ENCODE data around the gene STX10. TPM values are rescaled to one million over a fixed set of nuclear protein-coding genes. Genes with fewer than 3 reads are reported as not detected.
A peak's percentile ranks its signal among the peaks of the same experiment; 100 is the strongest.
"Not testable (repeated sequence)": the region's sequence is repeated elsewhere in the genome, so short reads cannot be mapped to it uniquely, and the experiment has no call there.

STX10 gene
- total RNA-seq, 2 donors from 2014 or later, result 33.5 TPM

- no peaks in the 10 kb centered on the region for H3K27me3 Mint-ChIP-seq
- no peaks in the 10 kb centered on the region for H3K36me3 Mint-ChIP-seq (ENCODE audit: low read depth)
- DNase-seq (no peak), ATAC-seq (no peak)
- peaks cover 43% of the 10 kb centered on the region for H3K4me1 Mint-ChIP-seq
- peak overlapping the region; percentile 55 for H3K4me3 Mint-ChIP-seq
- peak overlapping the region; percentile 69 for H3K27ac Mint-ChIP-seq
- no peaks in the 10 kb centered on the region for H3K9me3 ChIP-seq (ENCODE audit: control insufficient read depth, low read length, poor library complexity, severe bottlenecking)
These were observed 9.5 kb upstream of the STX10 start for GRCh38 chr19:13159713-13160112.

- peaks cover 4% of the 10 kb centered on the region for H3K9me3 ChIP-seq (ENCODE audit: control insufficient read depth, low read length, poor library complexity, severe bottlenecking)
- peak; percentile 49 for ATAC-seq
- DNase-seq, result peak; percentile 71 to 77 (median 75)
- Mint-ChIP-seq H3K27ac (peak overlapping the region; percentile 97), H3K4me1 (peaks cover 53% of the 10 kb centered on the region), H3K36me3 (ENCODE audit: low read depth) (peaks cover 8% of the 10 kb centered on the region), H3K27me3 (no peaks in the 10 kb centered on the region), H3K4me3 (peak overlapping the region; percentile 93)
These were observed 5.5 kb upstream of the STX10 start for GRCh38 chr19:13155472-13156359.

- Mint-ChIP-seq H3K27ac (peak overlapping the region; percentile 97), H3K4me3 (peak overlapping the region; percentile 93), H3K4me1 (peaks cover 59% of the 10 kb centered on the region), H3K27me3 (no peaks in the 10 kb centered on the region), H3K36me3 (ENCODE audit: low read depth) (peaks cover 8% of the 10 kb centered on the region)
- peaks cover 4% of the 10 kb centered on the region for H3K9me3 ChIP-seq (ENCODE audit: control insufficient read depth, low read length, poor library complexity, severe bottlenecking)
- ATAC-seq (peak; percentile 32), DNase-seq (peak; percentile 62 to 71 (median 65))
These were observed 4.8 kb upstream of the STX10 start for GRCh38 chr19:13154911-13155471.

- Mint-ChIP-seq H3K36me3 (ENCODE audit: low read depth) (peaks cover 8% of the 10 kb centered on the region), H3K4me1 (peaks cover 59% of the 10 kb centered on the region), H3K27me3 (no peaks in the 10 kb centered on the region), H3K4me3 (peak overlapping the region; percentile 93), H3K27ac (peak overlapping the region; percentile 97)
- DNase-seq, result peak in 1 of 3 donors; percentile 19
- no peak for ATAC-seq
- H3K9me3 ChIP-seq (ENCODE audit: control insufficient read depth, low read length, poor library complexity, severe bottlenecking), result peaks cover 4% of the 10 kb centered on the region
These were observed 4.1 kb upstream of the STX10 start for GRCh38 chr19:13154241-13154778.

GRCh38 chr19:13153569-13154240 lies 3.5 kb upstream of the STX10 start:
- ATAC-seq, result no peak
- Mint-ChIP-seq H3K4me3 (peak overlapping the region; percentile 93), H3K4me1 (peaks cover 60% of the 10 kb centered on the region), H3K27ac (peak overlapping the region; percentile 97), H3K36me3 (ENCODE audit: low read depth) (peaks cover 8% of the 10 kb centered on the region), H3K27me3 (no peaks in the 10 kb centered on the region)
- H3K9me3 ChIP-seq (ENCODE audit: control insufficient read depth, low read length, poor library complexity, severe bottlenecking), result peaks cover 4% of the 10 kb centered on the region
- peak in 1 of 3 donors; percentile 17 for DNase-seq

- peaks cover 8% of the 10 kb centered on the region for H3K36me3 Mint-ChIP-seq (ENCODE audit: low read depth)
- no peaks in the 10 kb centered on the region for H3K27me3 Mint-ChIP-seq
- peak; percentile 88 to 98 (median 93) for DNase-seq
- peak overlapping the region; percentile 97 for H3K27ac Mint-ChIP-seq
- H3K4me1 Mint-ChIP-seq, result peaks cover 58% of the 10 kb centered on the region
- ATAC-seq, result peak; percentile 32
- H3K4me3 Mint-ChIP-seq, result peak overlapping the region; percentile 93
- peaks cover 4% of the 10 kb centered on the region for H3K9me3 ChIP-seq (ENCODE audit: control insufficient read depth, low read length, poor library complexity, severe bottlenecking)
These were observed 2.9 kb upstream of the STX10 start for GRCh38 chr19:13152974-13153568.

- peaks cover 4% of the 10 kb centered on the region for H3K9me3 ChIP-seq (ENCODE audit: control insufficient read depth, low read length, poor library complexity, severe bottlenecking)
- Mint-ChIP-seq H3K4me3 (peak overlapping the region; percentile 93), H3K27me3 (no peaks in the 10 kb centered on the region), H3K27ac (peak overlapping the region; percentile 97), H3K36me3 (ENCODE audit: low read depth) (peaks cover 8% of the 10 kb centered on the region), H3K4me1 (peaks cover 54% of the 10 kb centered on the region)
- DNase-seq (no peak), ATAC-seq (peak; percentile 9)
These were observed 2.3 kb upstream of the STX10 start for GRCh38 chr19:13152356-13152973.

- H3K27ac Mint-ChIP-seq, result peak overlapping the region; percentile 97
- ATAC-seq, result peak; percentile 58
- peaks cover 8% of the 10 kb centered on the region for H3K36me3 Mint-ChIP-seq (ENCODE audit: low read depth)
- H3K4me3 Mint-ChIP-seq, result peak overlapping the region; percentile 93
- H3K27me3 Mint-ChIP-seq, result no peaks in the 10 kb centered on the region
- peaks cover 4% of the 10 kb centered on the region for H3K9me3 ChIP-seq (ENCODE audit: control insufficient read depth, low read length, poor library complexity, severe bottlenecking)
- DNase-seq, result peak; percentile 90 to 93 (median 92)
- peaks cover 50% of the 10 kb centered on the region for H3K4me1 Mint-ChIP-seq
These were observed 1.6 kb upstream of the STX10 start for GRCh38 chr19:13151605-13152355.

- ATAC-seq (peak; percentile 7), DNase-seq (no peak)
- Mint-ChIP-seq H3K27ac (peak overlapping the region; percentile 97), H3K36me3 (ENCODE audit: low read depth) (peaks cover 8% of the 10 kb centered on the region), H3K4me1 (peaks cover 42% of the 10 kb centered on the region), H3K27me3 (no peaks in the 10 kb centered on the region), H3K4me3 (peak overlapping the region; percentile 93)
- H3K9me3 ChIP-seq (ENCODE audit: control insufficient read depth, low read length, poor library complexity, severe bottlenecking), result peaks cover 4% of the 10 kb centered on the region
These were observed 893 bp upstream of the STX10 start for GRCh38 chr19:13150931-13151604.

GRCh38 chr19:13149628-13150186 lies 468 bp downstream of the STX10 start:
- DNase-seq (no peak), ATAC-seq (peak; percentile 1)
- peak overlapping the region; percentile 93 for H3K4me3 Mint-ChIP-seq
- peaks cover 4% of the 10 kb centered on the region for H3K9me3 ChIP-seq (ENCODE audit: control insufficient read depth, low read length, poor library complexity, severe bottlenecking)
- H3K27me3 Mint-ChIP-seq, result no peaks in the 10 kb centered on the region
- H3K27ac Mint-ChIP-seq, result peak overlapping the region; percentile 97
- peaks cover 40% of the 10 kb centered on the region for H3K4me1 Mint-ChIP-seq
- peaks cover 8% of the 10 kb centered on the region for H3K36me3 Mint-ChIP-seq (ENCODE audit: low read depth)

GRCh38 chr19:13149173-13149627 lies 975 bp downstream of the STX10 start:
- H3K27me3 Mint-ChIP-seq; H3K9me3 ChIP-seq (ENCODE audit: control insufficient read depth, low read length, poor library complexity, severe bottlenecking); DNase-seq; ATAC-seq; H3K36me3 Mint-ChIP-seq (ENCODE audit: low read depth): not testable (repeated sequence)
- peak overlapping the region; percentile 97 for H3K27ac Mint-ChIP-seq
- H3K4me1 Mint-ChIP-seq, result peaks cover 36% of the 10 kb centered on the region
- peak overlapping the region; percentile 93 for H3K4me3 Mint-ChIP-seq

Data from T-helper 17 cell (primary cell).